A673 (cell line): ENCODE measurements around the gene STAU1. TPM values are rescaled to one million over a fixed set of nuclear protein-coding genes. Genes with fewer than 3 reads are reported as not detected.

Source experiments
- BruUV-seq: library from RNA; stranded (reverse); fragments of 400-500 nt; replicated peaks from 2 replicates; lab custom pipeline; 2021; lab: Mats Ljungman, UMichigan
- CTCF ChIA-PET: fragments of 300-600 bp; sonication (Branson Sonifier 250); formaldehyde crosslinking; loops from one replicate; lab custom pipeline; 2022; ENCODE audit warnings: antibody characterized with exemption; lab: Charles Lee
- POLR2A ChIA-PET: fragments of 300-600 bp; sonication (Branson Sonifier 250); formaldehyde crosslinking; loops from one replicate; lab custom pipeline; 2022; ENCODE audit warnings: antibody characterized with exemption; ENCODE audit not compliant: low non-redundant PET; lab: Charles Lee
- DNase-seq: peaks from one replicate; pipeline ENCODE4 v3.0.0-alpha.2; 2015; ENCODE audit warnings: low spot score
- H3K27ac ChIP-seq: fragments of 200-600 bp; sonication (generic); 2 replicates; pipeline ENCODE4 v1.5.1; 2016; ENCODE audit warnings: mixed run types, low read depth, mild to moderate bottlenecking, mixed read lengths, antibody characterized with exemption, low read length; ENCODE audit not compliant: poor library complexity, severe bottlenecking
- H3K27me3 ChIP-seq: fragments of 200-600 bp; sonication (generic); replicated peaks from 2 replicates; pipeline ENCODE4 v1.6.1; 2017; ENCODE audit warnings: mixed run types, low read depth, mild to moderate bottlenecking, mixed read lengths, antibody characterized with exemption, low read length; ENCODE audit not compliant: insufficient read depth, poor library complexity
- H3K36me3 ChIP-seq: fragments of 200-600 bp; sonication (generic); 2 replicates; pipeline ENCODE4 v1.6.1; 2016; ENCODE audit warnings: mixed run types, mild to moderate bottlenecking, mixed read lengths, antibody characterized with exemption, low read length; ENCODE audit not compliant: insufficient read depth, poor library complexity, severe bottlenecking
- H3K4me1 ChIP-seq: fragments of 200-600 bp; sonication (generic); 2 replicates; pipeline ENCODE4 v1.6.1; 2017; ENCODE audit warnings: mixed run types, mild to moderate bottlenecking, mixed read lengths, antibody characterized with exemption, low read length; ENCODE audit not compliant: insufficient read depth, poor library complexity, severe bottlenecking
- H3K4me3 ChIP-seq: fragments of 200-600 bp; sonication (generic); 2 replicates; pipeline ENCODE4 v1.5.1; 2016; ENCODE audit warnings: low read depth, mixed run types, mild to moderate bottlenecking, mixed read lengths, low read length; ENCODE audit not compliant: poor library complexity, severe bottlenecking
- H3K9me3 ChIP-seq: fragments of 200-600 bp; sonication (generic); 2 replicates; pipeline ENCODE4 v1.6.1; 2016; ENCODE audit warnings: mixed run types, low read depth, mild to moderate bottlenecking, mixed read lengths, antibody characterized with exemption, low read length; ENCODE audit not compliant: poor library complexity, severe bottlenecking
- CTCF ChIP-seq: fragments of 300-800, 200-600 bp; sonication (generic); conservative IDR thresholded peaks from 2 replicates; pipeline ENCODE4 v1.5.1; 2017; ENCODE audit warnings: low read depth, mild to moderate bottlenecking, antibody characterized with exemption, low read length, moderate library complexity, mixed read lengths
- EZH2 ChIP-seq: fragments of 200-600 bp; sonication (generic); IDR thresholded peaks from 2 replicates; pipeline ENCODE4 v1.6.1; 2017; ENCODE audit warnings: borderline replicate concordance, low read depth, mild to moderate bottlenecking, mixed read lengths, antibody characterized with exemption, low read length; ENCODE audit not compliant: poor library complexity, severe bottlenecking
- intact Hi-C: fragments of 100-400 bp; cut with micrococcal nuclease; formaldehyde crosslinking; loops from one replicate; pipeline ENCODE4 v1.10.0; 2022; ENCODE audit not compliant: unreplicated experiment
- total RNA-seq: library from RNA; stranded (reverse); gene quantifications from 2 replicates; pipeline ENCODE4 v1.2.3, GENCODE V29; 2021

STAU1 gene
- total RNA-seq, 1 experiment from 2014 or later = 104 TPM

GRCh38 chr20:49234831-49235230, 46.7 kb upstream of the STAU1 start:
- intact Hi-C loops = no loop called here
- BruUV-seq = no TSS peak
- ChIA-PET CTCF (no interaction called here), POLR2A (no interaction called here)
- DNase-seq = no peak
- Histone ChIP-seq H3K36me3 (peaks cover 74% of the 10 kb centered on the region), H3K27me3 (no peaks in the 10 kb centered on the region), H3K27ac (no peak overlapping the region), H3K4me1 (no peaks in the 10 kb centered on the region), H3K9me3 (no peaks in the 10 kb centered on the region), H3K4me3 (no peak overlapping the region)
- TF ChIP-seq CTCF (no peak), EZH2 (no peak)

DNA sequence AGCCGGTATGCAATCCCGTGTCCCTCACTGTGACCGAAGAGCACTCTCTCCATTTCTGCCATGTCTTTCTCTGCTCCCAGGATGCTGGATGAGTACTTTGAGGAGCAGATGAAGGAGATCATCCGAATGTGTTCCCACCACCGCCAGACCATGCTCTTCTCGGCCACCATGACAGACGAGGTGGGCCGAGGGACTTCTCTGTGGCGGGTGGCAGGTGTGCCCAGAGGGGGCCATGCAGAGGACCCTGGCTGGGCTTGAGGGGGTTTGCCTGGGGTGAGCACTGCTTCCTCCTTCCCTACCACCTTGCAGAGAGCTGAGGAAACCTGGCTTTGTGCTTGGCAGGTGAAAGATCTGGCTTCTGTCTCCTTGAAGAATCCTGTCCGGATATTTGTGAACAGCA, 45.1 kb upstream of the STAU1 start:
- DNase-seq = no peak
- intact Hi-C loops = no loop called here
- no TSS peak for BruUV-seq
- no peaks in the 10 kb centered on the region for H3K9me3 ChIP-seq
- TF ChIP-seq CTCF (no peak), EZH2 (no peak)
- no peaks in the 10 kb centered on the region for H3K27me3 ChIP-seq
- H3K4me3 ChIP-seq = no peak overlapping the region
- peaks cover 72% of the 10 kb centered on the region for H3K36me3 ChIP-seq
- POLR2A ChIA-PET = no interaction called here
- H3K4me1 ChIP-seq = no peaks in the 10 kb centered on the region
- no peak overlapping the region for H3K27ac ChIP-seq
- CTCF ChIA-PET = no interaction called here

- no TSS peak for BruUV-seq
Measured at GRCh38 chr20:49231471-49231870, 43.3 kb upstream of the STAU1 start.

More at GRCh38 chr20:49231471-49231870, 43.3 kb upstream of the STAU1 start:
- H3K4me1 ChIP-seq = no peaks in the 10 kb centered on the region
- H3K27ac ChIP-seq = no peak overlapping the region
- no peak for TF ChIP-seq CTCF
- ChIA-PET CTCF (no interaction called here), POLR2A (no interaction called here)
- no peaks in the 10 kb centered on the region for H3K9me3 ChIP-seq
- H3K27me3 ChIP-seq = no peaks in the 10 kb centered on the region
- H3K4me3 ChIP-seq = no peak overlapping the region
- H3K36me3 ChIP-seq = peaks cover 71% of the 10 kb centered on the region
- DNase-seq = no peak
- intact Hi-C loops = no loop called here
